Measurements from ENCODE around the gene INTS11.

Gene INTS11

GRCh38 chr1:1262758-1263157, 61.7 kb downstream of the INTS11 start:
- no peak for TF ChIP-seq CTCF (IDR thresholded peaks at IDR 0.05; ENCODE audit: insufficient read depth, low read length, poor library complexity, severe bottlenecking)
- peaks cover 47% of the 10 kb centered on the region for H3K36me3 ChIP-seq (ENCODE audit: control insufficient read depth, insufficient read depth, low read length)

GRCh38 chr1:1262071-1262470, 62.4 kb downstream of the INTS11 start:
- no peak for DNase-seq (ENCODE audit: extremely low read depth, insufficient read length)
- peaks cover 42% of the 10 kb centered on the region for H3K36me3 ChIP-seq (ENCODE audit: control insufficient read depth, insufficient read depth, low read length)

More at GRCh38 chr1:1262758-1263157, 61.7 kb downstream of the INTS11 start:
- no peaks in the 10 kb centered on the region for H3K27me3 ChIP-seq (replicated peaks; ENCODE audit: control insufficient read depth, insufficient read depth, low read length)
- DNase-seq (ENCODE audit: extremely low read depth, insufficient read length), result no peak
- no peak overlapping the region for H3K4me3 ChIP-seq (replicated peaks; ENCODE audit: low read depth, low read length)

More at GRCh38 chr1:1262071-1262470, 62.4 kb downstream of the INTS11 start:
- Histone ChIP-seq H3K4me3 (replicated peaks; ENCODE audit: low read depth, low read length) (no peak overlapping the region), H3K27me3 (replicated peaks; ENCODE audit: control insufficient read depth, insufficient read depth, low read length) (no peaks in the 10 kb centered on the region)
- no peak for TF ChIP-seq CTCF (IDR thresholded peaks at IDR 0.05; ENCODE audit: insufficient read depth, low read length, poor library complexity, severe bottlenecking)
